NCI-H2171 (cell line): ENCODE results near the gene CSTA.
"Not testable (repeated sequence)": the region's sequence is repeated elsewhere in the genome, so short reads cannot be mapped to it uniquely, and the experiment has no call there.

Source experiments
- DNase-seq: peaks from one replicate; lab custom pipeline; 2025; lab: John Stamatoyannopoulos, UW

CSTA gene

GRCh38 chr3:122322095-122323075 is 2.7 kb upstream of the CSTA start:
- DNase-seq: no peak

GRCh38 chr3:122325769-122326168 is 721 bp downstream of the CSTA start:
- no peak for DNase-seq

GRCh38 chr3:122331886-122332285 is 6.8 kb downstream of the CSTA start:
- DNase-seq: no peak

- no peak for DNase-seq
Measured at GRCh38 chr3:122332551-122332950, 7.5 kb downstream of the CSTA start.

GRCh38 chr3:122342803-122343202 is 17.8 kb downstream of the CSTA start:
- no peak for DNase-seq

GRCh38 chr3:122343654-122344053 is 18.6 kb downstream of the CSTA start:
- DNase-seq: no peak

- no peak for DNase-seq
Measured at GRCh38 chr3:122349171-122349570, 24.1 kb downstream of the CSTA start.

GRCh38 chr3:122350814-122351418 is 25.9 kb downstream of the CSTA start:
- DNase-seq: no peak

- no peak for DNase-seq
Measured at GRCh38 chr3:122351612-122352011, 26.6 kb downstream of the CSTA start.

GRCh38 chr3:122353215-122353614 is 28.2 kb downstream of the CSTA start:
- no peak for DNase-seq

GRCh38 chr3:122353893-122354401 is 28.9 kb downstream of the CSTA start:
- no peak for DNase-seq

GRCh38 chr3:122355612-122356011 is 30.6 kb downstream of the CSTA start:
- DNase-seq: no peak

GRCh38 chr3:122356402-122356801 is 31.4 kb downstream of the CSTA start:
- DNase-seq: no peak

GRCh38 chr3:122357828-122358702 is 33.0 kb downstream of the CSTA start:
- DNase-seq: no peak

GRCh38 chr3:122358703-122359032 is 33.6 kb downstream of the CSTA start:
- DNase-seq: no peak

GRCh38 chr3:122362026-122362425 is 37.0 kb downstream of the CSTA start:
- no peak for DNase-seq

- DNase-seq: no peak
Measured at GRCh38 chr3:122364490-122364889, 39.4 kb downstream of the CSTA start.

GRCh38 chr3:122365073-122365472 is 40.0 kb downstream of the CSTA start:
- no peak for DNase-seq

- not testable (repeated sequence) for DNase-seq
Measured at GRCh38 chr3:122365582-122366378, 40.7 kb downstream of the CSTA start.

- DNase-seq: no peak
Measured at GRCh38 chr3:122366379-122366749, 41.3 kb downstream of the CSTA start.

GRCh38 chr3:122374034-122374433 is 49.0 kb downstream of the CSTA start:
- DNase-seq: no peak
